ENCODE results near the gene USE1.

The USE1 gene

GRCh38 chr19:17206736-17207581, 8.2 kb upstream of the USE1 start:
- no peak for DNase-seq

GRCh38 chr19:17209126-17210036, 5.8 kb upstream of the USE1 start:
- peak; percentile 25 for DNase-seq

GRCh38 chr19:17210296-17210695, 4.9 kb upstream of the USE1 start:
- DNase-seq, result no peak

GRCh38 chr19:17211547-17212446, 3.4 kb upstream of the USE1 start:
- DNase-seq, result no peak

GRCh38 chr19:17213334-17213733, 1.8 kb upstream of the USE1 start:
- DNase-seq, result no peak

- no peak for DNase-seq
Measured at GRCh38 chr19:17214508-17215126, 540 bp upstream of the USE1 start.

GRCh38 chr19:17216058-17216670, 1.0 kb downstream of the USE1 start:
- DNase-seq, result no peak

GRCh38 chr19:17219286-17219685, 4.1 kb downstream of the USE1 start:
- DNase-seq, result no peak

GRCh38 chr19:17220207-17220758, 5.1 kb downstream of the USE1 start:
- peak; percentile 50 for DNase-seq

GRCh38 chr19:17225053-17225452, 9.9 kb downstream of the USE1 start:
- DNase-seq, result no peak

- peak; percentile 98 for DNase-seq
Measured at GRCh38 chr19:17226002-17226933, 11.1 kb downstream of the USE1 start, which contains the start of gene OCEL1. Gene OCEL1 (plus strand): TSS chr19:17226226. CDS start chr19:17226248, 22 bp downstream.

- DNase-seq, result no peak
Measured at GRCh38 chr19:17227798-17228367, 12.7 kb downstream of the USE1 start.

GRCh38 chr19:17229890-17230289, 14.7 kb downstream of the USE1 start:
- no peak for DNase-seq

GRCh38 chr19:17232258-17232657, 17.1 kb downstream of the USE1 start:
- no peak for DNase-seq

- peak; percentile 80 for DNase-seq
Measured at GRCh38 chr19:17234911-17235299, 19.7 kb downstream of the USE1 start.

GRCh38 chr19:17235300-17235970, 20.3 kb downstream of the USE1 start:
- peak; percentile 85 for DNase-seq

GRCh38 chr19:17235971-17236777, 21.0 kb downstream of the USE1 start:
- peak; percentile 58 for DNase-seq
